ENCODE results near the gene SPRY4. TPM values are rescaled to one million over a fixed set of nuclear protein-coding genes. Genes with fewer than 3 reads are reported as not detected.
"Not testable (repeated sequence)": the region's sequence is repeated elsewhere in the genome, so short reads cannot be mapped to it uniquely, and the experiment has no call there.

SPRY4 gene
- total RNA-seq, 1 experiment from 2014 or later: 7.7 TPM

DNA sequence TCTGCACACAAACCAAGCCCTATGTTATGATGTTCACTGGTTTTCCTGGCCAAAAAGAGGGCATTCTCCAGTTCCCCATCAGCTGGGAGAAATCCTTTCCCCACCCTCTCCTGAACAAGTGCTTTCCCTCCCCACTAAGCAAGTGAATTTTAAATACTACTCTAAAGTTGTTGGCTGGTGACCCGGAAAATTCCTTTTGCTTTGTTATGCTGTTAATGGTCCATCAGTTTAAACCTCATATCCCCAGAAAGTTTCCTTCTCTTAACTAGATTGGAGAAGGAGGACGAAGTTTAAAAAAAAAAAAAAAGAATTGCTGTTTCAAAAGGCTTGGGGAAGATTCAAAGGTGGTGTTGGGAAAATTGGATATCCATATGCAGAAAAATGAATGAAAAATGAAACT is 21.9 kb upstream of the SPRY4 start:
- no peaks in the 10 kb centered on the region for H3K4me1 Mint-ChIP-seq (ENCODE audit: low read depth, unreplicated experiment)
- ChIA-PET POLR2A (no interaction called here), CTCF (no interaction called here)
- intact Hi-C loops (cut with micrococcal nuclease; ENCODE audit: unreplicated experiment): no loop called here
- Histone ChIP-seq H3K4me3 (ENCODE audit: low read depth, low read length) (no peak overlapping the region), H3K36me3 (ENCODE audit: control insufficient read depth, insufficient read depth, low read length) (no peaks in the 10 kb centered on the region), H3K27me3 (replicated peaks; ENCODE audit: control insufficient read depth, insufficient read depth, low read length) (no peaks in the 10 kb centered on the region), H3K9me3 (peaks cover 22% of the 10 kb centered on the region), H3K4me1 (no peaks in the 10 kb centered on the region)
- DNase-seq: no peak
- H3K4me3 Mint-ChIP-seq (ENCODE audit: unreplicated experiment): no peak overlapping the region
- H3K27me3 Mint-ChIP-seq (ENCODE audit: insufficient read depth, unreplicated experiment): no peaks in the 10 kb centered on the region
- BruUV-seq (replicated peaks): no TSS peak
- TF ChIP-seq, protein P1, sequence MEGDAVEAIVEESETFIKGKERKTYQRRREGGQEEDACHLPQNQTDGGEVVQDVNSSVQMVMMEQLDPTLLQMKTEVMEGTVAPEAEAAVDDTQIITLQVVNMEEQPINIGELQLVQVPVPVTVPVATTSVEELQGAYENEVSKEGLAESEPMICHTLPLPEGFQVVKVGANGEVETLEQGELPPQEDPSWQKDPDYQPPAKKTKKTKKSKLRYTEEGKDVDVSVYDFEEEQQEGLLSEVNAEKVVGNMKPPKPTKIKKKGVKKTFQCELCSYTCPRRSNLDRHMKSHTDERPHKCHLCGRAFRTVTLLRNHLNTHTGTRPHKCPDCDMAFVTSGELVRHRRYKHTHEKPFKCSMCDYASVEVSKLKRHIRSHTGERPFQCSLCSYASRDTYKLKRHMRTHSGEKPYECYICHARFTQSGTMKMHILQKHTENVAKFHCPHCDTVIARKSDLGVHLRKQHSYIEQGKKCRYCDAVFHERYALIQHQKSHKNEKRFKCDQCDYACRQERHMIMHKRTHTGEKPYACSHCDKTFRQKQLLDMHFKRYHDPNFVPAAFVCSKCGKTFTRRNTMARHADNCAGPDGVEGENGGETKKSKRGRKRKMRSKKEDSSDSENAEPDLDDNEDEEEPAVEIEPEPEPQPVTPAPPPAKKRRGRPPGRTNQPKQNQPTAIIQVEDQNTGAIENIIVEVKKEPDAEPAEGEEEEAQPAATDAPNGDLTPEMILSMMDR (IDR thresholded peaks at IDR 0.05; ENCODE audit: insufficient read depth in 1 of 2, low read depth in 1 of 2, low read length in 1 of 2, severe bottlenecking in 1 of 2, unreplicated experiment in 1 of 2): no peak
- H3K27ac Mint-ChIP-seq (ENCODE audit: unreplicated experiment): no peak overlapping the region
- H3K36me3 Mint-ChIP-seq (ENCODE audit: insufficient read depth, unreplicated experiment): no peaks in the 10 kb centered on the region
- H3K9me3 Mint-ChIP-seq (ENCODE audit: unreplicated experiment): peaks cover 26% of the 10 kb centered on the region

DNA sequence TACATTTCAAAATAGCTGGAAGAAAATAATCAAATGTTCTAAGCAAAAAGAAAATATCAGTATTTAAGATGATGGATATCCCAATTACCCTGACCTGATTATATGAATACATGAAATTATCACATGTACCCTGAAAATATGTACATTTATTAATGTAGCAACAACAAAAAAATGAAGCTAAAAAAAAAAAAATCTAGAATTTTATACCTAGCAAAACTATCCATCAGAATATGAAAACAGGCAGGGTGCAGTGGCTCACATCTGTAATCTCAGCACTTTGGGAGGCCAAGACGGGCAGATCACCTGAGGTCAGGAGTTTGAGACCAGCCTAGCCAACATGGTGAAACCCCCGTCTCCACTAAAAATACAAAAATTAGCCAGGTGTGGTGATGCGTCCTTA is 20.1 kb upstream of the SPRY4 start:
- H3K4me3 ChIP-seq (ENCODE audit: low read depth, low read length); H3K27me3 Mint-ChIP-seq (ENCODE audit: insufficient read depth, unreplicated experiment); H3K27me3 ChIP-seq (replicated peaks; ENCODE audit: control insufficient read depth, insufficient read depth, low read length); H3K4me1 ChIP-seq; H3K4me3 Mint-ChIP-seq (ENCODE audit: unreplicated experiment); H3K27ac Mint-ChIP-seq (ENCODE audit: unreplicated experiment); H3K4me1 Mint-ChIP-seq (ENCODE audit: low read depth, unreplicated experiment); BruUV-seq (replicated peaks); POLR2A ChIA-PET; CTCF ChIA-PET; intact Hi-C loops (cut with micrococcal nuclease; ENCODE audit: unreplicated experiment); H3K36me3 Mint-ChIP-seq (ENCODE audit: insufficient read depth, unreplicated experiment); H3K36me3 ChIP-seq (ENCODE audit: control insufficient read depth, insufficient read depth, low read length); DNase-seq: not testable (repeated sequence)
- peaks cover 19% of the 10 kb centered on the region for H3K9me3 ChIP-seq
- H3K9me3 Mint-ChIP-seq (ENCODE audit: unreplicated experiment): peaks cover 26% of the 10 kb centered on the region

DNA sequence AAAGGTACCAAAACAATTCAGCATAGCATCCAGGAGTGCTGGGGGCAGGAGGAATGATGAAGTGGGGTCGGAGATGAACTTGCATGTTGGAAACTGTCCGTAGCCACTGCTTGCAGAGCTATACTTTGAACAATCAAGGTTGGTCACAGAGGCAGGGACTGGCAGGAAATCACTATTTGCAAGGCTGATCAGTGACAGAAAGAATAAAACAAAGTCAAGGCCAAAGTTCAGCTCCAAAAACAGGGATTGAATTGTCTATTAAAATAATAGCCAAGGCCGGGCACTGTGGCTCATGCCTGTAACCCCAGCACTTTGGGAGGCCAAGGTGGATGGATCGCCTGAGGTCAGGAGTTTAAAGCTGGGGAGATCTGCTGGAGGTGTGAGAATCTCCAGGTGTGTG is 18.7 kb upstream of the SPRY4 start:
- no peak for DNase-seq
- Histone ChIP-seq H3K4me3 (ENCODE audit: low read depth, low read length) (no peak overlapping the region), H3K4me1 (no peaks in the 10 kb centered on the region), H3K36me3 (ENCODE audit: control insufficient read depth, insufficient read depth, low read length) (no peaks in the 10 kb centered on the region), H3K9me3 (peaks cover 19% of the 10 kb centered on the region), H3K27me3 (replicated peaks; ENCODE audit: control insufficient read depth, insufficient read depth, low read length) (no peaks in the 10 kb centered on the region)
- Mint-ChIP-seq H3K9me3 (ENCODE audit: unreplicated experiment) (peaks cover 26% of the 10 kb centered on the region), H3K27me3 (ENCODE audit: insufficient read depth, unreplicated experiment) (no peaks in the 10 kb centered on the region), H3K4me3 (ENCODE audit: unreplicated experiment) (no peak overlapping the region), H3K4me1 (ENCODE audit: low read depth, unreplicated experiment) (no peaks in the 10 kb centered on the region), H3K36me3 (ENCODE audit: insufficient read depth, unreplicated experiment) (no peaks in the 10 kb centered on the region), H3K27ac (ENCODE audit: unreplicated experiment) (no peak overlapping the region)
- intact Hi-C loops (cut with micrococcal nuclease; ENCODE audit: unreplicated experiment): no loop called here
- TF ChIP-seq, protein P1 (IDR thresholded peaks at IDR 0.05; ENCODE audit: insufficient read depth in 1 of 2, low read depth in 1 of 2, low read length in 1 of 2, severe bottlenecking in 1 of 2, unreplicated experiment in 1 of 2): no peak
- BruUV-seq (replicated peaks): no TSS peak
- POLR2A ChIA-PET: no interaction called here
- CTCF ChIA-PET: no interaction called here
